Measurements from ENCODE around the gene AFAP1L2. TPM values are rescaled to one million over a fixed set of nuclear protein-coding genes. Genes with fewer than 3 reads are reported as not detected.
"Not testable (repeated sequence)": the region's sequence is repeated elsewhere in the genome, so short reads cannot be mapped to it uniquely, and the experiment has no call there.

The AFAP1L2 gene
- total RNA-seq, 1 donor from 2014 or later = 22.8 TPM

DNA sequence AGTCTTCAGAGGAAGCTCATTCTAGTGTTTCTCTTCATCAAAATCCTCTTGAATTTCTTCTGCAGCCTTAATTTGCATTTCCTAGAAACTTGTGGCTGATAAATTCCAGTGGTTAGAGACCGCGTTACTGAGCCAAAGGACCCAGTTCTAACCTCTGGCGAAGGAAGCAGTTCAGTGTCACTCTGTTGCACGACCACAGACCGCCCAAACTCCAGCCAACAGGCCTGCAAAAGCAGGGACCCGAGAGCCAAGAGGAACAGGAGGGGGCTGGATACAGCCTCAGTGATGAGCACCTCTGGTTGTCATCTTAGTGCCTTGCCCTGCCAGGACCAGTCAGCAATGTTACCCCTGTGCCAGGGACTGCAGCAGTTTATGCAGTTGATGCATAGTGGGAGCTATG, 70.0 kb downstream of the AFAP1L2 start:
- no peak for ATAC-seq

DNA sequence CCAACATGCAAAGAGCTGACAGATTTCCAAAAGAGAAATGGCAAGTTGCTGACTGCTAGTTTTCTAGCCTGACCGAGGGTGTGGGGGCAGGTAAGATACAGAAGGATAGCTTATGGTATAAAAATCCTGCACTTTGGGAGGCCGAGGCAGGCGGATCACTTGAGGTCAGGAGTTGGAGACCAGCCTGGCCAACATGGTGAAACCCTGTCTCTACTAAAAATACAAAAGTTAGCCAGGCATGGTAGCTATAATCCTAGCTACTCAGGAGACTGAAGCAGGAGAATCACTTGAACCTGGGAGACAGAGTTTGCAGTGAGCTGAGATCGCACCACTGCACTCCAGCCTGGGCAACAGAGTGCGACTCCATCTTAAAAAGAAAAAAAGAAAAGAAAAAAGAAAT, 70.9 kb downstream of the AFAP1L2 start:
- not testable (repeated sequence) for ATAC-seq

DNA sequence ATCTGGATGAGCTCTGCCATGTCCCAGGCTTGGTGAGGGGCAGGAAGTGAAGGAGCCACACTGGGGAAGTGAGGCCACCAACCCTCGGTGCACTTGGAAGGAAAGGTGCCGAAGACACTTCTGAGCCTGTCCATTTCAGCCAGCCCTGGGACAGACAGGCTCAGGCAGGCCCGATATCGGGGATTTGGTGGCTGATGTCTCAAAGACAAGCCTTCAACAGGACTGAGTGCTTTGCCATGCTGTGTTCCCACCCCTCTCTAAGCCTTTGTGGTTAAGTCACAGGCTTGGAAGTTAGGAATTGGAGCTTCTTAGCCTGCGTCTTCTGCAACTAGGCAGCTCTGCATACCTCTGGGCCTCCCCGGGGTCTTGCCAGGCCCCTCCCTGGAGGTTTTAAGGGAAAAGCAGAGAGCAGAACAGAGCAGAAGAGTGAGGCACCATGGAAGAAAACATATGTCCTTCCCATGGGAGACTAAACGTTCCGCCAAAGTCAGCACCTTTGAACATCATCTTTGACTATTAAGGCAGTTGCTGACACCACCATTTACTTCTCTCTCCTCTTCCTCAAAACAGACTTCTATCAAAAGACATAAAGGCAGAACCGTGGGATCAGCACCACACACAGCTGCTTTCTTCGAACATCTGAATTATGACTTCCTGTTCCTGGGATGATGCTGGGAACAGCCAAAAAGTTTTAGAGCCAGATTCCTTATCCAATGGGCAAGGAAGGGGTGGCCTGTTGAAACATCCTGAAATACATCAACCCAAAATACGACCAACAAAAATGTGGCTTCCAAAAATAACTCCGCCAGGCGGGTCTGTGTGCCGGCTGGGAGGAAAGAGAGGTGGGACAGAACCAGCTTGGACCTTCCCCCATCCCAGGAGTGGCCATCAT, 71.8 kb downstream of the AFAP1L2 start:
- peak; percentile 70 for ATAC-seq

GRCh38 chr10:114329634-114330365, 74.5 kb downstream of the AFAP1L2 start:
- ATAC-seq = no peak

DNA sequence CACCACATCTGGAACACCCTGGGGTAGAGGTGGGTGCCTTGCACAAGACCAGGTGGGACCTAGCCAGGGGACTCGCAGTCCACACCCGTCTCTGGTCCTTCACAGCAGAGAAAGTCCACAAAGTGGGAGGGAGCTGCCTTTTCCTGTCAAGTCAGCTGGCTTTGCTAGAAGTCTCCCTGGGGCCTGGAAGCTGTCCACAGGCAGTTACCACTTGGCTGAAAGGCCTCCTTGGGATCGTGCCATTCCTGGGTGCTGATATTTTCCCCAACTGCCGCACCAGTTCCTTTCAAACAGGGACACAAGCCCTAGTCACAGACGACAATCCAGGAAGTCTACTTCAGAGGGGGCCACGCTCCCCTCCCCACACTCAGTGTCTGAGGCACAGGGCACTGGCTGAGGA, 75.4 kb downstream of the AFAP1L2 start:
- ATAC-seq = no peak

DNA sequence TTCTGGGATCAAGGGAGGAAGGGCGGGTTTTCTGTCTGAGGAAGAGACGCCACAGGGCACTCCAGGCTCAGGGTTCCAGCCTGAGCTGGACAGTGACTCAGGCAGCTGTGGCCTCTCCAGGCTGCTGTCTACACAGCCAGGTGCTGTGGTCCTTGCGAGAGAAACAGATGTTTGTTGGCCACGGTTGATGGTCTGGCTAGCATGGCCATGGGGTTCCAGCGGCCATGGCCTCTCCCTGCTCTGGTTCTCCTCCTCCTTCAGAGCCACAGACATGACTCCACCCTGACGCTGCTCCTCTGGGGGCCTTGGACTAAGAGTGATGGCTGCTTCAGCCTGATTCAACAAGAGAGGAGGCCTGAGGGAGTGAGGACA, 75.9 kb downstream of the AFAP1L2 start:
- no peak for ATAC-seq

DNA sequence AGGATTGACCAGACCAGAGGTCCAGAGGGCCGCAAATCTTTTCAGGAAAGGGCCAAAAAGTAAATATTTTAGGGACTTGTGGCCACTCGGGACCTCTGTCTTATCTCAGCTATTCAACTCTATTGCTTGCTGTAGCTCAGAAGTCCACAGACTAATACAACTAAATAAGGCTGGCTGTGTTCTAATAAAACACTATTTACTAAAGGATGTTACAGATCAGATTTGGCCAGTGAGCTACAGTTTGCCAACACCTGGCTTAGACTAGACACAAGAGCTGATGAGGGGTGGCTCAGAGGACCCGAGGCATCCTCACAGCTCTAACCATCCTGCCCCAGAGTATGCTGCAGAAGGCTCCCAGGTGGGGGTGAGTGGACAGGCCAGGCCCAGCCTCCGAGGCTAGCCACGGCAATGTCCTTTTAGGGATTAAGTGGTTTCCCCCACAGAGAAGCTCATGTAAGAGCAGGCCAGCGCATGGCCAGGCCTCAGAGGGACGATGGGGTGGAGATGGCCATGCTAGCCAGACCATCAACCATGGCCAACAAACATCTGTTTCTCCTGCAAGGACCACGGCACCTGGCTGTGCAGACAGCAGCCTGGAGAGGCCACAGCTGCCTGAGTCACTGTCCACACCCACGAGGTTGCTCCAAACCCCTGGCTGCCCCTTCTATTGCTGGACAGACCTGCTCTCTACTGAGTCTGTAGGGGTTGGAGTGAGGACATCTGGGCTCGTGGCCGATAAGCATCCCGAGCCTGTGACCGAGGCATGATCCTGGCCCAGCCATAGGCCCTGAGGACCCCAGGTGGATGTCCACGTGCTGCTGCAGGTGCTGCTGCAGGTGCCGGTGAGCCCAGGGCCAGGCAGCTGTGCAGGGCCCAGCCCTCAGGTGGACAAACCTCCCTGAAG, 76.5 kb downstream of the AFAP1L2 start:
- no peak for ATAC-seq

DNA sequence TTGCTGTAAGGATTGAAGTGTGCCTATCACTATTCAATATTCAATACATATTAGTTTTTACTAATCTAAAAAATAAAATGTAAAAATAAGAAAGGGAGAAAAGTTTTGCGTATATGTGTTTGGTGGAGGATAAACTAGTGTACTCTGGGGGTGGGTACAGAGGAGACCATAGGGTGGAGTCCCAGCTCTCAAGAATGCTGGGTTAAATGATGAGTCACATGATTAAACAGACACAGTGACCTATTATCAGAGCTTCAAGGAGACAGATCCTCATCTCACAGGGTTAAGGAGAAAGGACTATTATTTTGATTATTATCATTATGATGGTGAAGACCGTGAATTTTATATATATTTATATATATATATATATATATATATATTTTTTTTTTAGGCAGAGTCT, 77.5 kb downstream of the AFAP1L2 start:
- ATAC-seq = no peak

DNA sequence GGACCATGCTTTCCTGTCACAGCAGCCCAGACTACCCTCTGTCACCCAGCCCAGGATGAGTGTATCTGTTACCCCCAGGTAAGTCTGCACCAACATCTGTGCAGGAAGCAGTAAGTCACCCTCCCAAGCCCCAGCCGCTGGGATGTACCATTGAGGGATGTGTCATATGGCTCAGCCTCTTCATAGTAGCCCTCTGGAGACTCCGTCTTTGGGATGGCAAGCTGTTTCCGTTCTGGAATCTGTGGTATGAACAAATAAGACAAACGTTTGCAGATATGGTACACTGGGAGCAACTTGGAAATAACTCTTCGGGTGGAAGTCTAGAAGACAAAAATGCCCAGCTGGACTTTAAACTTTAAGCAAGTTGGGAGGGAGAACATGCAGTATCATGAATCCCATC, 81.3 kb downstream of the AFAP1L2 start:
- ATAC-seq = no peak

DNA sequence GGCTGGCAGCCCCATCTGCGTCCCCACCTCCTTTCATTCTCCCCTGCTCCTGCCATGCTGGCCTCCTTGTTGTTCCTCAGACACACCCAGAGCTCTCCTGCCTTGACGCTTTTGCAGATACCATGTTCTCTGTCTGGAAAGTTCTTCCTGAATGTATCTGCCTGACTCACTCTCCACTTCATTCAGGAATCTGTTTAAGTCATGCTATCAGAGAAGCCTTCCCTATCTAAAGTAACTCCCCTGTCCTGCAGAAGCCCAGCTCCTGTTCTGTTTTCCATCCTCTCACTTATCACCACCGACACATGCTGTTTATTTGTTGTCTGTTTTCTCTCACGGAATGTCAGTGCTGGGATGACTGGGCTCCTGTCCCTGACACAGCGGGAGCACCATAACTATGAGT, 82.0 kb downstream of the AFAP1L2 start:
- ATAC-seq = no peak

DNA sequence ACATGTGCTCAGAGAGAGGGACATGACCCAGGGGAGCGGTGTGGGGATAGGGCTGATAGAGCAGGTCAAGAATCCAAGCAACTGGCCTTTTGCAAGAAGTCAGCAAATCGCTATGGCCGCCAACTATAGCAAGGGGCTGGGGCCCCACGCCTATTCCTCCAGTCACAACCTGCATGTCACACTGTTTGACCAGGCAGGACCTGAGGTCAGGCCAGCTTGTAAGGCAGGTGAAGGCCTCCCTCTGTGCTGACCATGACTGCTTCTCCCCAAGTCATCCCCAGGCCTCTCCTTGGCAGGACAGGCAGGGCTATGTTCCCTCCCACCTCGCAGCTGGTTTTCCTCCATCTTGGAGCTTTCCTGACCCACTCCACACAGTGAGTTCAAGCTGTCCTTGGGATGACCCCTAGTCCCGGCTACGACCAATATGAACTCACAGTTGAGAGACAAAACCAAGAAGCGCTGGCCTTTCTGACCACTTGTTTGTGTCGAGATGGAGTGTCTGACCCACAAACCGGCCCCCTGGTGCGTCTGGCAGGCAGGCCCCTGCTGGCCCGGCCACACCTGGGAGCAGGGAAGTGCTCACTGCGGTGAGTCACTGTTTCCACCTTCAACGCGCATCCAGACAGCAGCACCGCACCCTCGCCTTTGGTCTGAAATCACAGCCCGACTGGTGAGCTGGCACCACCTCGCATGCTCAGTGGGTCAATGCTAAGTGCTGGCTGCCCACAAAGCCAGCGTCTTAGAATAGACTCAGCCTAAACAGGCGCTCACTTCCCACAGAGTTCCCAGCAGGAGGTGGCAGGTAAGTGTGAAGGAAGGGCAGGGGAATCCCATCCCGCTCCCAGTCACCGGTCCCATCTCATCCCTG, 83.8 kb downstream of the AFAP1L2 start:
- ATAC-seq = peak; percentile 98

DNA sequence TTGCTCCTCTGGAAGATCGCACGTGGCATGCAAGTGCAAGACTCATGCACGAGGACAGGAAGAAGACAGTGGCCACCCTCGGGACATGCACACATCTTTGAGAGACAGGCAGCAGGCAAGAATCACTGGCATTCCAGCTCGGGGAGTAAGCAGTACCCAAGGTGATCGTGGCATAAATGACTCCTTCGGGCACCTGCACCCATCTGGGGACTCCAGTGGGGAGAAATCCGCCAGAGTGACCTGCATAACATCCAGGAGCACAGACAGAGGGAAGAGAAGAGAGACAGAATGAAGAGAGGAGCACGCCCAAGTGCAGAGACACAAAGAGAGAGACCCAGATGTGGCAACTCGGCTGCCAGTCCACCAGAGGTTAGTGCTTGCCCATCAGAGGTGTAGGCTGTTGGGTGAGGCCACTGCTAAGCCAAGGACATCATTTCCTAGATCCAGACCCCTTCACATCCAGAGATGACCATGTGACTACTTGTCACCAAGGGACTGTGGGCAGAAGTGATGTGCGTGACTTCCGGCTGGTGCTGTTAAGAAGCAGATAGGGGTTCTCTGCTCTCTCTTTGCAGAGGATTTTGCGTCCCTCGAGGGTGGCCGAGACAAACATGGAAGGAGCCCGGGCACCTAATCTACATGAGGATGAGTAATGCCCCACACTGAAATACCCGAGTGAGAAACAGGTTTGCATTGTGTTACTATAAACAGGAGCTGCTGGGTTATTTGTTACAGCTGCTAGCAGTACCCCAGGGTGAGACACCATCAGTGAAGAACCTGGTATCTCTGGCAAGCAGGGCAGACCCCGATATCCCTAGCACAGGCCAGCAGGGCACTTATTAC, 84.7 kb downstream of the AFAP1L2 start:
- ATAC-seq = peak; percentile 70

GRCh38 chr10:114316744-114317143, 87.6 kb downstream of the AFAP1L2 start:
- ATAC-seq = no peak

- no peak for ATAC-seq
These were observed 88.5 kb downstream of the AFAP1L2 start for GRCh38 chr10:114315566-114316420.

- no peak for ATAC-seq
These were observed 90.4 kb downstream of the AFAP1L2 start for GRCh38 chr10:114313866-114314265.

GRCh38 chr10:114313139-114313538, 91.2 kb downstream of the AFAP1L2 start:
- no peak for ATAC-seq

DNA sequence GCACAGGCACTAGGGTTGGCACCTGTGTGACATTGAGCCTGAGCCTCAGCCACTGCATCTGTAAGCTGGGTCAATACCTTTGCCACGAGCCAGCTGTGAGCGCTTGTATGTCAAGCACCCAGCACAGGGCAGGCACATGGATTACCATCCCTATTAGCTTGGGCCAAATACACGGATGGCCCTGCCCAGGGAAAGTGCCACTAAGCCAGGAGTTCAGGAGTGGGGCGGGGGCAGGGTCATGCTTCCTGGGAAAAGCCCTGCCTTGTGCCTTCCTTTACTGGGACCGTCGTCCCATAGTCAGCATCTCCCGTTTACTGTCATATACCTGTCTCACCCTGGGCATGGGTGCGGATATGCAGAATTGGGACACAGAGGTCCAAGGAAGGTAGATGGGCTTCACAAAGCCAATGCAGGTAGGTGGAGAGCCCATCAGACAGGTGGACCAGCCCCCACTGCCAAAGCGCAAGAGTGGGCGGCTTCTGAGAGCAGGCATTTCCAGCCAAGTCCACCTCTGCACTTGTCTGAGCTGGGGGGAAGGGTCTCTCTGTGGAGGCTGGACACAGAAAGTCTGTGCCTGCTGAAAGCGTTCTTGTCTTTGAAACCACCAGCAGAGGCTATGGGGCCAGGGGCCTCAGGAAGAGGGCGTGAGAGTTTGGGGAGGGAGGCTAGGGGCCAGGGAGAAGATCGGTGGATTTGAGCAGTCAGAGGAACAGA, 92.6 kb downstream of the AFAP1L2 start:
- ATAC-seq = no peak

- no peak for ATAC-seq
These were observed 93.3 kb downstream of the AFAP1L2 start for GRCh38 chr10:114311023-114311422.

DNA sequence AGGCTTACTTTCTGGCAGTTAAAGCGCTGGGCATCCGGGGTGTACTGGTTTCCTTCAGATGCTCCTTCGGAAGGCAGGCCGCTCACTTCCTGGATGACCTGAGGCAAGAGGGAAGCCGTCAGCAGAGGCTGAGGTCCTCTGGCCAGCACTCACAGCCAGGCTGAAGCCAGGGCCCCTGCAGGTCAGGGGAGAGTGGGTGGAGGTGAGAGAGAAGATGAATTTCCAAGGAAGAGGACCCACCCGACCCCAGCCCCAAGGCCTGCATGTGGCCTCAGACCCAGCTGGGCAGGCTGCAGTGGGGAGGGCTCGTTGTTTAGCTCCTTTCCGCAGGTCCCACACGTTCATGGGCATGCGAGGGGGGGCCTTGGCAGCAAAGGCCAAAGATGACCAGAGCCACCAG, 94.0 kb downstream of the AFAP1L2 start:
- ATAC-seq = no peak

DNA sequence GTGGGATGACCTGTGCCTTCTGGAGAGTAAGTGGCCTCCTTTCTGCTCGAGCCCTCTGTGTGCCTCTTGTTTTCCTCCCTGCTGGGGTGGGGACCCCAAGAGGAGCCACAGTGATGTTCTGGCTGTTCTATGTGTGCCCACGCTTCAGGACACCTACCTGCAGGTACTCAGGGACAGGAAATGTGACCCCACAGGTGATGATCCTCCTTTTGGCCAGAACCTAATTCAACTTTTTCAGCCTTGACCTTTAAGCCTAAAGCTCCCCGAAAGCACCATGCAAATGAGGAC, 95.0 kb downstream of the AFAP1L2 start:
- no peak for ATAC-seq
